Loucy (cell line): Measurements from ENCODE around the gene LTBP1.

Source experiments
- EZH2phosphoT487 ChIP-seq: fragments of 200-600 bp; IDR thresholded peaks from 2 replicates; pipeline ENCODE4 v1.6.1; 2018; ENCODE audit warnings: antibody characterized with exemption, mild to moderate bottlenecking, moderate library complexity, borderline replicate concordance
- TF ChIP-seq, protein P1 (sequence below): fragments of 200-600 bp; sonication (generic); conservative IDR thresholded peaks from 2 replicates; pipeline ENCODE4 v1.5.1; 2014; ENCODE audit warnings: mild to moderate bottlenecking, antibody characterized with exemption, low read length

DNA sequence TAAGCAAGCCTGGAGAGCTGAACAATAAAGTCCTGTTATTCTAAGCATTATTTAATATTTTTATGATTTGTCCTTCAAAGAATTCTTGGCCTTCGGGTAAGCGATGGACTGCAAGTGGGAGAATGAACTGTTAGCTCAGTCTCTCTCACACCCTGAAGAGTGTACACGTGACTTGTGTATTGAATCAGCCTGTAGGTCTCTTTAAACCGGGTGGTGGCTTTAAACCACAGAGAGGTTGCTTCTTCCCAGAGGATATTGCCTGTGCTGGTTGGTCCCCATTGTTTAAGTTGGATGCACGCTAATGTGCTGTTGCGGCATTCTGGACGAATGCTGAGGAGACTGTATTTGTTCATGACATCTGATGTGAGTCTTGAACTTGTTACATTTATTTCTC lies 183.3 kb downstream of the LTBP1 start:
- TF ChIP-seq, protein P1, sequence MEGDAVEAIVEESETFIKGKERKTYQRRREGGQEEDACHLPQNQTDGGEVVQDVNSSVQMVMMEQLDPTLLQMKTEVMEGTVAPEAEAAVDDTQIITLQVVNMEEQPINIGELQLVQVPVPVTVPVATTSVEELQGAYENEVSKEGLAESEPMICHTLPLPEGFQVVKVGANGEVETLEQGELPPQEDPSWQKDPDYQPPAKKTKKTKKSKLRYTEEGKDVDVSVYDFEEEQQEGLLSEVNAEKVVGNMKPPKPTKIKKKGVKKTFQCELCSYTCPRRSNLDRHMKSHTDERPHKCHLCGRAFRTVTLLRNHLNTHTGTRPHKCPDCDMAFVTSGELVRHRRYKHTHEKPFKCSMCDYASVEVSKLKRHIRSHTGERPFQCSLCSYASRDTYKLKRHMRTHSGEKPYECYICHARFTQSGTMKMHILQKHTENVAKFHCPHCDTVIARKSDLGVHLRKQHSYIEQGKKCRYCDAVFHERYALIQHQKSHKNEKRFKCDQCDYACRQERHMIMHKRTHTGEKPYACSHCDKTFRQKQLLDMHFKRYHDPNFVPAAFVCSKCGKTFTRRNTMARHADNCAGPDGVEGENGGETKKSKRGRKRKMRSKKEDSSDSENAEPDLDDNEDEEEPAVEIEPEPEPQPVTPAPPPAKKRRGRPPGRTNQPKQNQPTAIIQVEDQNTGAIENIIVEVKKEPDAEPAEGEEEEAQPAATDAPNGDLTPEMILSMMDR = no peak
- TF ChIP-seq EZH2phosphoT487 = no peak
